GM23338 (cell line): Measurements from ENCODE around the gene STX10. TPM values are rescaled to one million over a fixed set of nuclear protein-coding genes. Genes with fewer than 3 reads are reported as not detected.

Experiments used
- ATAC-seq: fragments of 200-7000 bp; cut with Tn5 transposase; 3 replicates; pipeline ENCODE4 v1.9.1; 2020
- DNase-seq: peaks from one replicate; pipeline ENCODE4 v3.0.0-alpha.2; 2015; ENCODE audit warnings: low spot score
- H2AFZ ChIP-seq: fragments of 200-600 bp; sonication (generic); 2 replicates; pipeline ENCODE4 v1.8.0; 2016; ENCODE audit warnings: antibody characterized with exemption, mild to moderate bottlenecking, moderate library complexity
- H3F3A ChIP-seq: fragments of 200-600 bp; sonication (generic); replicated peaks from 2 replicates; pipeline ENCODE4 v1.8.0; 2017; ENCODE audit warnings: antibody characterized with exemption, mixed run types, low read depth
- H3K27ac ChIP-seq: fragments of 200-600 bp; sonication (generic); 2 replicates; pipeline ENCODE4 v1.6.1; 2016; ENCODE audit warnings: low read depth
- H3K27me3 ChIP-seq: fragments of 200-600 bp; sonication (generic); 2 replicates; pipeline ENCODE4 v1.8.0; 2016; ENCODE audit warnings: mild to moderate bottlenecking, mixed run types, moderate library complexity; ENCODE audit not compliant: insufficient read depth
- H3K36me3 ChIP-seq: fragments of 200-600 bp; sonication (generic); 2 replicates; pipeline ENCODE4 v1.8.0; 2016; ENCODE audit warnings: mild to moderate bottlenecking; ENCODE audit not compliant: insufficient read depth
- H3K4me1 ChIP-seq: fragments of 200-600 bp; sonication (generic); 2 replicates; pipeline ENCODE4 v1.8.0; 2016; ENCODE audit warnings: mild to moderate bottlenecking, moderate library complexity; ENCODE audit not compliant: insufficient read depth
- H3K4me2 ChIP-seq: fragments of 200-600 bp; sonication (generic); 2 replicates; pipeline ENCODE4 v1.7.1; 2017; ENCODE audit warnings: mixed run types
- H3K4me3 ChIP-seq: fragments of 200-600 bp; sonication (generic); 2 replicates; pipeline ENCODE4 v1.6.1; 2016; ENCODE audit warnings: mixed run types
- H3K79me2 ChIP-seq: fragments of 200-600 bp; sonication (generic); replicated peaks from 2 replicates; pipeline ENCODE4 v1.8.0; 2017; ENCODE audit warnings: mild to moderate bottlenecking; ENCODE audit not compliant: insufficient read depth
- H3K9me2 ChIP-seq: fragments of 200-600 bp; sonication (generic); 2 replicates; pipeline ENCODE4 v1.8.0; 2017; ENCODE audit not compliant: insufficient read depth
- H4K20me1 ChIP-seq: fragments of 200-600 bp; sonication (generic); replicated peaks from 2 replicates; pipeline ENCODE4 v1.8.0; 2017; ENCODE audit warnings: mild to moderate bottlenecking; ENCODE audit not compliant: insufficient read depth
- H3K27ac Mint-ChIP-seq: 2 replicates; pipeline ENCODE4 v1.8.0; 2020; ENCODE audit warnings: inconsistent platforms, mild to moderate bottlenecking, moderate library complexity, mixed read lengths
- H3K27me3 Mint-ChIP-seq: 3 replicates; pipeline ENCODE4 v1.8.0; 2022; ENCODE audit warnings: low read depth, mild to moderate bottlenecking, moderate library complexity, mixed read lengths, inconsistent platforms; ENCODE audit not compliant: insufficient read depth, poor library complexity
- H3K36me3 Mint-ChIP-seq: 3 replicates; pipeline ENCODE4 v1.8.0; 2021; ENCODE audit warnings: low read depth, mild to moderate bottlenecking, inconsistent platforms, moderate library complexity, mixed read lengths
- H3K4me1 Mint-ChIP-seq: 3 replicates; pipeline ENCODE4 v1.8.0; 2020; ENCODE audit warnings: mild to moderate bottlenecking, inconsistent platforms, mixed read lengths
- H3K4me3 Mint-ChIP-seq: 3 replicates; pipeline ENCODE4 v1.8.0; 2021; ENCODE audit warnings: moderate library complexity, mild to moderate bottlenecking, inconsistent platforms, mixed read lengths
- H3K9me3 Mint-ChIP-seq: 3 replicates; pipeline ENCODE4 v1.8.0; 2020; ENCODE audit warnings: moderate library complexity, mild to moderate bottlenecking, inconsistent platforms, mixed read lengths
- EZH2 ChIP-seq: fragments of 200-600 bp; sonication (generic); IDR thresholded peaks from one replicate; pipeline ENCODE4 v1.8.0; 2017; ENCODE audit warnings: antibody characterized with exemption, mild to moderate bottlenecking, low read depth; ENCODE audit not compliant: unreplicated experiment
- JUNB ChIP-seq: IDR thresholded peaks from one replicate; pipeline ENCODE4 v1.6.1; 2016; ENCODE audit warnings: antibody characterized with exemption; ENCODE audit not compliant: unreplicated experiment
- POLR2AphosphoS5 ChIP-seq: IDR thresholded peaks from 2 replicates; pipeline ENCODE4 v1.6.1; 2016; ENCODE audit warnings: antibody characterized with exemption, low read depth
- ZNF114 ChIP-seq: fragments of 250-450 bp; sonication (Bioruptor Pico); IDR thresholded peaks from 2 replicates; pipeline ENCODE4 v1.5.0; 2020; ENCODE audit warnings: mild to moderate bottlenecking, moderate library complexity
- ZNF462 ChIP-seq: fragments of 250-450 bp; sonication (Bioruptor Pico); IDR thresholded peaks from 2 replicates; pipeline ENCODE4 v1.5.0; 2020; ENCODE audit warnings: mild to moderate bottlenecking, moderate library complexity
- polyA plus RNA-seq: library from polyadenylated mRNA; unstranded; fragments of >200 nt; fragmentation: Nextera tagmentation; extraction: Ambion mirVana; gene quantifications from 2 replicates; pipeline ENCODE4 v1.2.1, GENCODE V29; 2016
- total RNA-seq: library from RNA; depleted of rRNA; stranded (reverse); fragments of >200 nt; shearing (Covaris generic); gene quantifications from 2 replicates; pipeline ENCODE4 v1.2.3, GENCODE V29; 2014

Gene STX10
- total and polyA plus RNA-seq, 2 experiments from 2014 or later, result 42.8 to 55.9 TPM

GRCh38 chr19:13097463-13098258, 52.5 kb downstream of the STX10 start (continued):
- TF ChIP-seq ZNF462, result no peak
- no peak for TF ChIP-seq JUNB
- no peak for TF ChIP-seq POLR2AphosphoS5

- peaks cover 9% of the 10 kb centered on the region; the same call in 1 of the 2 replicates for H4K20me1 ChIP-seq
- H3K4me2 ChIP-seq, result peak overlapping the region; percentile 87
- TF ChIP-seq ZNF114 (CRISPR knock-in tag), result no peak
- peak; percentile 84 for TF ChIP-seq EZH2
- TF ChIP-seq POLR2AphosphoS5, result no peak
- no peak for TF ChIP-seq ZNF462
- H3K36me3 ChIP-seq, result no peaks in the 10 kb centered on the region
- H3K4me3 ChIP-seq, result peak overlapping the region; percentile 59
- H3F3A ChIP-seq, result peaks cover 50% of the 10 kb centered on the region
- peaks cover 91% of the 10 kb centered on the region for H3K27me3 ChIP-seq
- no peak for ATAC-seq
- Mint-ChIP-seq H3K27me3 (peaks cover 76% of the 10 kb centered on the region), H3K9me3 (no peaks in the 10 kb centered on the region), H3K36me3 (no peaks in the 10 kb centered on the region), H3K4me1 (peaks cover 32% of the 10 kb centered on the region), H3K27ac (no peak overlapping the region), H3K4me3 (peak overlapping the region; percentile 59)
- H3K27ac ChIP-seq, result no peak overlapping the region
- no peak overlapping the region for H2AFZ ChIP-seq
- no peaks in the 10 kb centered on the region for H3K79me2 ChIP-seq
- peaks cover 34% of the 10 kb centered on the region for H3K4me1 ChIP-seq
- H3K9me2 ChIP-seq, result no peaks in the 10 kb centered on the region
- DNase-seq, result no peak
Measured at GRCh38 chr19:13097033-13097462, 53.1 kb downstream of the STX10 start.
